NCI-H82 (cell line): Measurements from ENCODE around the gene SPSB1.
A peak's percentile ranks its signal among the peaks of the same experiment; 100 is the strongest.

Experiments
- DNase-seq: peaks from one replicate; lab custom pipeline; 2025; lab: John Stamatoyannopoulos, UW

The SPSB1 gene

DNA sequence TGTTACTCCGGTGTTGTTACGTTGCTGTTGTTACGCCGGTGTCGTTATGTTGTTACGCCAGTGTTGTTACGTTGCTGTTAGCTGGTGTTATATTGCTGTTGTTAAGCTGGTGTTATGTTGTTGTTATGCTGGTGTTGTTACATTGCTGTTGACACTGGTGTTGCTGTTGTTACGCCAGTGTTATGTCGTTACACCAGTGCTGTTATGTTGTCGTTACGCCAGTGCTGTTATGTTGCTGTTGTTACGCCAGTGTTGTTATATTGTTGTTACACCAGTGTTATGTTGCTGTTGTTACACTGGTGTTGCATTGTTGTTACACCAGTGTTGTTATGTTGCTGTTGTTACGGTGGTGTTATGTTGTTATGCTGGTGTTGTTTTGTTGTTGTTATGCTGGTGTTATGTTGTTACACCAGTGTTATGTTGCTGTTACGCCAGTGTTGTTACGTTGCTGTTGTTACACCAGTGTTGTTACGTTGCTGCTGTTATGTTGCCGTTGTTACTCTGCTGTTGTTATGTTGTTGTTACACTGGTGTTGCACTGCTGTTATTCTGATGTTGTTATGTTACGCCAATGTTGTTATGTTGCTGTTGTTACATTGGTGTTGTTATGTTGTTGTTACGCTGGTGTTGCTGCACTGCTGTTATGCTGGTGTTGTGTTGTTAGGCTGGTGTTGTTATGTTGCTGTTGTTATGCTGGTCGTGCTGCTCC, 32.5 kb upstream of the SPSB1 start:
- DNase-seq = no peak

DNA sequence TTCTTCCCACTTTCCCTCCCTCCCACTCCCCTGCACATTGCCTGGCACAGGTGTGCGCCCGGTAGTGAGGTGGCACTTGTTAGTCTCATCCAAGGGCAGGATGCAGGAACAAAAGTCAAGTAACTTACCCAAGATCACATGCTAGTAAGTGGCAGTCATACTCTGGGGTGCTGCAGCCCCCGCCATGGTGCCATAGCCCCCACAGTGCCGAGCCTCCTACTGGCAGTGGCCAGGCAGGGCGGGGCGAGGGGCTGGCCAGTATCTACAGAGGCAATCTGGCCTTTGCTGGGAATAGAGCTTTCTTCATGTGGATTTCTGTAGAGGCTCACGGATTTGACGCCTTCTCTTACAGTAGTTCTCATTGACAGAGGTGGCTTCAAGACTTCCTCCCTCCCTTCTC, 31.2 kb upstream of the SPSB1 start:
- DNase-seq = no peak

DNA sequence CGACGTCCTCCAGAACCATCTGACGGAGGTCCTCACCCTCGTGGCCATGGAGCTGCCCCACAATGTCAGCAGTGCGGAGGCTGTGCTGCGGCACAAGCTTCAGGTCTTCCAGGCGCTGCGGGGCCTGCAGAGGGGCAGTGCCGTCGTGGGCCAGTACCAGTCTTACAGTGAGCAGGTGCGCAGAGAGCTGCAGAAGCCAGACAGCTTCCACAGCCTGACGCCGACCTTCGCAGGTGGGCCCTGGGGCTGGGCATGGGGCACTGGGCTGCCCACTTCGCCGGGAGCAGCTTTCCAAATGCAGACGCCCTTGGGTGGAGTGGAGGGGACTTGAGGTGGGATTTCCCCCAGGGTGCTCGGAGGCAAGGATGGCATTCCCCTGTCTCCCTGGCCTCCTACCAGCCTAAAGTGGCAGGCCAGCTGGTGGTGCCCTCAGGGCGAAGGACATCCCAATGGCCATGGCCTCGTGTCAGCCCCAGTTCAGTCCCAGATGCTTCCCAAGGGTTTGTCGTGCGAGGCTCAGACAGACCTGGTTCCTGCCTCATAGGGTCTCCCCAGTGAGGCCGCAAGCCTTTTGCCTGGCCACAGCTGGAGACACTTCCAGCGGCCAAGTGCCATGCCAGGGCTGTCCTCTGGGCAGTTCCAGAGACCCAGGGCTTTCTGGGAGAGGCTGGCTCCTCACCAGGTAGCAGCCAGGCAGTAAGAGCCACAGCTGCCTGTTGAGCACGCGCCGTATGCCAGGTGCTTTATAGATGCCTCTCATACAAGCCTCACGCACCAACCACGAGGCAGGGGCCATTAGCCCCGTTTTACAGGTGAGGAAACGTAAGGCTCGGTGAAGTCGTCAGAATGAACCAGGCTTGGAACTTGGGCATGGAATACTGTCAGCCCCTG, 30.4 kb upstream of the SPSB1 start:
- DNase-seq = no peak

DNA sequence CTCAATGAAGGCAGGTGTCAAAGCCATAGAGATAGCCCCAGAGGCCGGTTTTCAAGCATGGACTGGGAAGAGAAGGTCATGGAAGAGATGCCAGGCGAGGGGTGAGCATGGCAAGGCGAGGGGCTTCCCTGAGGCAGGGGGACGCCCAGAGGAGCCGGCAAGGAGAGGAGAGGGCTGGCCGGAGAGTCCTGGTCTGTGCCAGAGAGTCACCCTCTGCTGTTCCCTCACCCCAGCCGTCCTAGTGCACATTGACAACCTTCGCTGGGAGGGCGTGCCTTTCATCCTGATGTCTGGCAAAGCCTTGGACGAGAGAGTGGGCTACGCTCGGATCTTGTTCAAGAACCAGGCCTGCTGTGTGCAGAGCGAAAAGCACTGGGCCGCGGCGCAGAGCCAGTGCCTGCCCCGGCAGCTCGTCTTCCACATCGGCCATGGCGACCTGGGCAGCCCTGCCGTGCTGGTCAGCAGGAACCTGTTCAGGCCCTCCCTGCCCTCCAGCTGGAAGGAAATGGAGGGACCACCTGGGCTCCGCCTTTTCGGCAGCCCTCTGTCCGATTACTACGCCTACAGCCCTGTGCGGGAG, 29.3 kb upstream of the SPSB1 start:
- DNase-seq = no peak

DNA sequence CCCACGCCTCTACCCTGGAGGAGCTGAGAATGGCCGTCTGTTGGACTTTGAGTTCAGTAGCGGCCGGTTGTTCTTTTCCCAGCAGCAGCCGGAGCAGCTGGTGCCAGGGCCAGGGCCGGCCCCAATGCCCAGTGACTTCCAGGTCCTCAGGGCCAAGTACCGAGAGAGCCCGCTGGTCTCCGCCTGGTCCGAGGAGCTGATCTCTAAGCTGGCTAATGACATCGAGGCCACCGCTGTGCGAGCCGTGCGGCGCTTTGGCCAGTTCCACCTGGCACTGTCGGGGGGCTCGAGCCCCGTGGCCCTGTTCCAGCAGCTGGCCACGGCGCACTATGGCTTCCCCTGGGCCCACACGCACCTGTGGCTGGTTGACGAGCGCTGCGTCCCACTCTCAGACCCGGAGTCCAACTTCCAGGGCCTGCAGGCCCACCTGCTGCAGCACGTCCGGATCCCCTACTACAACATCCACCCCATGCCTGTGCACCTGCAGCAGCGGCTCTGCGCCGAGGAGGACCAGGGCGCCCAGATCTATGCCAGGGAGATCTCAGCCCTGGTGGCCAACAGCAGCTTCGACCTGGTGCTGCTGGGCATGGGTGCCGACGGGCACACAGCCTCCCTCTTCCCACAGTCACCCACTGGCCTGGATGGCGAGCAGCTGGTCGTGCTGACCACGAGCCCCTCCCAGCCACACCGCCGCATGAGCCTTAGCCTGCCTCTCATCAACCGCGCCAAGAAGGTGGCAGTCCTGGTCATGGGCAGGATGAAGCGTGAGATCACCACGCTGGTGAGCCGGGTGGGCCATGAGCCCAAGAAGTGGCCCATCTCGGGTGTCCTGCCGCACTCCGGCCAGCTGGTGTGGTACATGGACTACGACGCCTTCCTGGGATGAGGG, 28.5 kb upstream of the SPSB1 start:
- DNase-seq = no peak

DNA sequence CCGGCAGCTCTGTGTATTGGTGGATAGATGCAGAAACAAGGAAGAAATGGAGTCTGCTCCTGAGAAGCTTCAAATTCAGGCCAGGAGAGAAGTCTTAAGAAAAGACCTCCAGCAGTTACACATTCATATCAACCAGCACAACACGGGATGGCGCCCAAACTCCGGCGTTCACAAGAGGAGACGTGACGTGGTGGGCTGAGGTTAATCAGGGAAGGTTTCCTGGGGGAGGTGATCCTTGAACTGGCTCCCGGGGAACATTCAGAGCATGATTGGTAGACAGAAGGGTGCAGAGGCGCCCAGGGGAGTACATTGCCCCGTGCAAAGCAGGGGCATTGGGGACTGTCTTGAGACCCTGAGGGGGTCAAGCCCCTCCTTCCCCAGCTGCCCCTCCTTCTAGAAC, 27.7 kb upstream of the SPSB1 start:
- DNase-seq = no peak

DNA sequence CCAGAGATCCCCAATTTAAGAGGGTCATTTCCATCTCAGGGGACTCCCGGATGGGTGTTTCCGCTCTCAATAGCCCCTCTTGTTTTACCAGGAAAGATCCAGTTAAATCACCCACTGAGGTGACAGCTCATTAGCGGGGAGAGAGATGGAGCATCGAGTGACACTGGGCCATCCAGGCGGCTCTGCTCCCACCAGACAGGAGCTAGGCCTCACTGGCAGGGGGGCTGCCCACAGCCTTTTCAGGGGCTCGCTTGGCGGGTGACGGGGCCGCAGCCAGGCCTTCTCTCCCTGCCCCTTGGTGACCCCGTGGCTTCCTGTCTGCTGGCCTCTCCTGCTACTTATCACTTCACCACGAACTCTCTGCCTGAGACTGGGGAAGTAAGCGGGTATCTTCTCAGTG, 26.7 kb upstream of the SPSB1 start:
- DNase-seq = no peak

DNA sequence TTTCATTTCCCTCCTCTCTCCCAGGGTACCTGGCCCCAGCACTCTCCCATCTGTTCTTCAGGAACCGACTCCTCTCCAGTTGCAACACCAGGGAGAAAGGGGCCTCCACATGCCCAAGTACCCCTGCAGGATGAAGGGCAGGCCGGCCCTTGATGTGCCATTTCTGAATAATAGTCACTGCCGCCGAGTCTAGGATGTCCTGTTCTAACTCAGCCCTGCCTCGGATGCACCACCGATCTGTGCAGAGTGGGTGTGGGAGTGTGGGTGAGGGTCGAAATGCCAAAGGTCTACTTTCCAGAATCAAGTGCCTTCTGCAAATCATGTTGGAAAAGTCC, 25.4 kb upstream of the SPSB1 start:
- no peak for DNase-seq

DNA sequence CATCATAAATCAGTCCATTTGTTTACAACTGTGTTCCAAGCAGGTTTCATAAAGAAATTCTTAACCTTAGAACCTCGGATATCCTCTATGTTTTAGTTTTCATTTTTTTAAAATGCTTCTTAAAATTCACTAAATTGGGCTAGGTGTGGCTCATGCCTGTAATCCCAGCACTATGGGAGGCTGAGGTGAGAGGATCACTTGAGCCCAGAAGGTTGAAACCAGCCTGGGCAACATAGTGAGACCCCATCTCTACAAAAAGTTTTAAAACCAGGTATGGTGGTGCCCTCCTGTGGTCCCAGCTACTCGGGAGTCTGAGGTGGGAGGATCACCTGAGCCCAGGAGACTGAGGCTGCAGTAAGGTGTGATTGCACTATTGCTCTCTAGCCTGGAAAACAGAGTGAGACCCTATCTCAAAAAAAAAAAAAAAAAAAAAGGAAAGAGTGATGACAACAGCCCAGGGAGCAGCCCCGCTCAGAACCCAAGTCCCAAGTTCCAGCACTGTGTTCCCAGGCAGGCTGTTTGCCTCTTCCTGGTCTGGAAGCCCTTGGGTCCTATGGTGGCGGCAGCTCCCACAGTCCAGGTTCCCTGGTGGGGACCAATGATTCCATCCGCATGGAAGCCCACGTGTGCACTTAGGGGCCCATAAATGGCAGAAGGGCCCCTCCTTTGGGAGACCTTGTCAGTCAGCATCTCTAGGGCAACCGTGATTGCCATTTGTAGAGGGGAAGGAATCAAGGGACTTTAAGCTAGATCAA, 24.7 kb upstream of the SPSB1 start:
- no peak for DNase-seq

DNA sequence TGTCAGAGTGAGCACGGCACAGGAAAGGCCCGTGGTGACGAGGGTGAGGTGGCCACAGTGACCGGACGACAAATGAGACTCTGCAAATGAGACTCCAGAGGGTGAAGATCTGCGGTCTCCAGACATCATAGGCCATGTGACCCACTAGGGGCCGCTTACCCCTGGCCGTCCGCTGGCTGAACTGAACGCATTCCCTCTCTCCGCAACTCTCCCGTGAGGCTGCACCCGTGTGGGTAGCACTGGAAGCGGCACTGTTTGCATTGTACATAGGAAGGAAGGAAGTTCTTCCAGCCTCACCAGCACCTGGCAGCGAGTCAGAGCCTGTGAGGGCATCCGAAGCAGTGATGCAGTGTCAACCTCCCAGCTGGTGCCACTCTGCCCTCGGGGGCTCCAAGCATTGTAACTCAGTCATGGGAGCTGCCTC, 23.6 kb upstream of the SPSB1 start:
- DNase-seq = no peak

DNA sequence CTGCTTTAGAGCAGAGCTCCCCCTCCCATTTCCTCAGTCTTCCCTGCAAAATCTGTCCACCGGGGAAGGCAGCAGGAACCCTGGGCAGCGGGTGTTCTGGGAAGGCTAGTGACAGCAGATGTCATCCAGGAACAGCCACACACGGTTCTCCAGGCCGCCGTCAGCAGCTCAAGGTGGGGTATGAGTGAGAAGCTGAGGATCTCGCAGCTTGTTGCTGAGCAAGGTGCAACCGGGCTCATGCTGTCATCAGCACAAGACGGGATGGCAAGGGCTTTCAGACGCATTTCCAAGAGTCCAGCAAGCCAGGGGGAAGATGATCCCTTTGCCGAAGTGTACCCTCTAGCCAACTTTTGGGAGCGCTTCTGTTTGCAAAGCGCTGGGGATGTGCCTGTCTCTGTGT, 23.0 kb upstream of the SPSB1 start:
- DNase-seq = no peak

DNA sequence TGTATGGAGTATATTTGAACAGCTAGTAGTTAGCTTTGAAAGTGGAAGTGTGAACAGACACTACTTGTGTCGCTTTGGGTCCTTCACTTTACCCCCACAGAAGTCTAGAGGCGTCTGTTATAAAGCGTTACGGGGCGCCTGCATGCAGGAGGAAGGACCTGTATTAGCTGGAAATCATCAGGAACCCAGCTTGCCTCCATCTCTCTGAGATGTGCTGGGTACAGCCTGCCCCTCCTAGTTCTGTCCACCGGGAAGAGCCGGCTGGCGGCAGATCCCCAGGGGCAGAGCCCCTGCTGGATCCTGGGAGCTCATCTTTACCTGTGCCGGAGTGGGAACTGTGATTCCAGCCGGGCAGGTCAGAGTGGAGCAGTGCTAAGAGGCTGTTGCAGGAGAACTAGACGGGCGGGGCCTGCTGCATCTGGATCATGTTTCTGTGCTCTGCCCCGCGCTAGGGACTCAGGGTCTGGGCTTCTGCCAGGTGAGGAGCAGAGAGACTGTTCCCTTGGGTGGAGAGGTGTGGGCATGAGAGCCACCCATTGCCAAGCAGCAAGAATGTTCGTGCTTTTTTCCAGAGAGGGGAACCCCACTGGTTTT, 22.3 kb upstream of the SPSB1 start:
- DNase-seq = peak; percentile 21

DNA sequence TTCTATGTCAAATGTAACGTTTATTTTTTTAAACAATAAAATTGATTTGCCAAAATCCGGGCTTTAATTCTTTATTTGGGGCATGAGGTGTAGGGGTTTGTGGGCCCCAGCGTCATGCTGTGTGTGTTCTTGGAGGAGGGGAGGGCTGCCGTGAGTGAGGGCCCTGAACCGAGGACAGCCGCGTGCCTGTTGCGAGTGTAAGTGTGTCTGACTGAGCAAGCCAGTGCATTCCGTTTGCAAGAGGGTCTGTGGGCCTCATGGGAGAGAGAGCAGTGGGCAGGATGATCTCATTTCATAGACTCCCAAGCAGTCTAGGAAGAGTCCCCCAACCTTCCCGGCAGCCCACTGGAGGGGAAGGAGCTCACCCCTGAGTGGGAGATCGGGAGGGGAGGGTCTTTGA, 21.4 kb upstream of the SPSB1 start:
- DNase-seq = no peak

DNA sequence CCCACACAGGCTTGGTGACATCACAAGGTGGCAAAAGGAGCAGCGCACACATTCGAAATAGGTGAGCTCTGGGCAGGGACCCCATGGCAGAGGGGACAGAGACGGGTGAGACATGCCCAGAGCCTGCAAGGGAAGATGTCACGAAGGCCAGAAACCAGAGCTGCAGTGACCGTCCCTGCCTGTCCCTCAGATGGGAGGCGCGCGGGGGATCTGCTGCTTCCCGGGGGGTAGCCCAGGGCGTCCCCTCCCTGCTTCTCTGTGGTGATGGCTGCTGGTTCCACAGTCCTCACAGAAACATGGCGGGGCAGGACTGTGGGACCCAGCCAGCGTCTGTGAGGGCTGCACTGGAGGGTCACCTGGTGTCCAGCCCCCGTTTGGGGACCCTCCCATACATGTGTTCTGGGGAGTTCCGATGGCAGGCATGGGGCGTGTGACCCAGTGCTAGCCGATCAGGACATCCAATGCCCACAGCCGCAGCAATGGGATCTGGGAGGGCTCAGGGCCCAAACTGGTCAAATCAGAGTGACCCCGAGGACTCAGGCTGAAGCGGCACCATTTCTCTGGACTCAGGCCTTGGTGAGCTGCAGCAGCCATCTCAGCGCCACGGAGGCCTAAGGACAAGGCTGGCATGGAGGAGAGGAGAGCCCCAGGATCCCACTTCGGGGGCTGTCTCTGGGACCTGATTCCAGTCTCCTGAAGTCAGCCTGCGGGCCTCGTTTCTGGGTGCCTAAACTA, 20.7 kb upstream of the SPSB1 start:
- DNase-seq = no peak

DNA sequence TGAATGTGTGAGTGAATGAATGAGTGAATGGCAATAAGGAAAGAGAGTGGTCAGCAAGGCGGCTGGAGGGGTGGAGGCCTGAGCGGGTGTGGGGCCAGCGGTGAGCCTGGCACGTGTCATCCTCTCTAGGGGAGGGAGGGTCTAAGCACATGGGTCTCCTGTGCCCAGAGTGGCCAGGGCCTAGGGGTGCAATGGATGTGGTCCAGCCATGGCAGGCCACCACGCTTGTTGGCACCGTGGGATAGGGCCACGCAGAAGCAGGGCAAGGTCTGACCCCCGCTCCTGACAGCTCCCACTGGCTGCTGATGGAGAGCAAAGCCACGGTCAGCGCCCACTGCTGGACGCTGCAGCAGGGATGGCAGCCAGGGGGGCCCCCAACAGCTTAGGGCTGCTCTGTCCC, 19.5 kb upstream of the SPSB1 start:
- no peak for DNase-seq

DNA sequence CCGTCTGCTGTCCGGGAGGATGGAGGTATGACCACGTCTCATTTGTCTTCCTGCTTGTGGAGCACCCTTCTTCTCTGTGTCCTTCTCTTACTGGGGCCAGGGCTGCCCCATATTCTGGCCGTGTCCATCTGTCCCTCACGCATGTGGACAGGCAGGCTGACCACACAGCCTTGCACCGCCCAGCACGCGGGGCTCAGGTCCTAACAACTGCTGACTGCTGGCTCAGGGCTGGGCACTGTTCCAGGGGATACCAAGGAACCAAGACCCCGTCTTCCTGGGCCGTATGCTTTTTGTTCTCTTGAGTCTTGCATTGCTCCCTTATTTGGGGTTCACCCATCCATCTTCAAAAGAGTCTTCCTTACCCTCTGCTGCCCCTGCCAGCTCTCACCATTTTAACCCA, 17.5 kb upstream of the SPSB1 start:
- DNase-seq = no peak

DNA sequence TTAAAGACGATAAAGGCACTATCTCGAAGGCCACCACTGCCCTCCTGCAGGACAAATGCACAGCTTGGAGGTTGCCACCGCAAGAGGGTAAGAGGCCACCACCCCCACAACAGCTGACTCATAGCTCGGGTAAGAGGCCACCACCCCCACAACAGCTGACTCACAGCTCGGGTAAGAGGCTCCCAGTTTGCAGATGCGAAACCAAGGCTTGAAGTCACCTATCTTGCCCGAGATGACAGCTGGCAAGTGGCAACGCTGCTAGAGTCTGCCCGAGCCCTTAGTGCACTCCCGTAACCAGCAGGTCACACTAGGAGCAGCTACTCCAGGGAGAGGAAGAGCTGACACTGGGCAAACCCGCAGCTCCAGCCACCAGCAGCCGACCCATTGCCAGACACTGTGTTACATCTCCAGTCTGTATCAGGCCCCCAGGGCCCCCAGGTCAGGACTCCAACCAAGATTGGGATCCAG, 17.1 kb upstream of the SPSB1 start:
- peak; percentile 22 for DNase-seq

DNA sequence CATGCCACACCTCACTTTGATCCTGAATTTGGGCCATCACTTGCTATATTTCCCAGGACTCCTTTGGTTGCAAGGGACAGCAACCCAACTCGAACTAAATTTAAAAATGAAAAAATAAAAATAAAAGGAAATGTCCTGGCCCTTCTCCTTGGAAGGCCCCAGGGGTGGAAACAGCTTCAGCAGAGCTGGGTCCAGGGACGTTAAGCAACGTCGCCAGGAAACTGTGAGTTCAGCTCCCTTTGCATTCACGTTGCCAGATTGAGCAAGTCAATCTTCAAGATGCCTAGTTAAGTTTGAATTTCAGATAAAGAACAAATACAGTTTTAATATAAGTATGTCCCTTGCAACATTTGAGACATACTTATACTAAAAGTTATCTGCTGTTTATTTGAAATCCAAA, 14.6 kb upstream of the SPSB1 start:
- no peak for DNase-seq

DNA sequence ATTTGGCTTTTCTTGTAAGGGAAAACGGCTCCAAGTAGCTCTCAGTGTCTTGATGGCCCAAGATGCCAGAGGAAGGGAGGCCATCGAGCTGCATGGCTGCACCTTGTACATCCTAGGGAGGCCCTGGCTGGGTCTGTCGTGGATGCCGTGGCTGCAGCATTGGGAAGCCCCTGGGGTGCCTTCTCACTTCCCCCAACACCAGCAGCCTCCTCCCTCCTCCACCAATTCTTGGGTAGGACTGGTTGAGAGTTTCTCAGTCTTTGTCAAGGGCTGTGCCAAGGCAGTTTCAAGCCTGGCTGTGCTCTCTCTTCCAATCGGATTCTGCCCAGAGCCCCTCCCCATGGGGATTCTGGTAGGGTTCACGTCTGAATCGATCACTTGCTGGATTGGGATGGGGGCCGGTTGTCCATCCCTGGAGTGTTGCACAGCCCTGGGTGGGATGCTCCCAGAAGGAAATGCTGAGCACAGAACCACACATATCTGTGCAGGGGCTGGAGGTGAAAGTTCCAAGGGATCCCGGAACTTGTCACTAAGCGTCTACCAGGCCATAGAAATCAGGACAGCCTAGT, 14.0 kb upstream of the SPSB1 start:
- no peak for DNase-seq
